Kidney glomerular epithelial cell (primary cell): ENCODE data around the gene CCDC188.

Source experiments
- DNase-seq: peaks from one replicate; lab custom pipeline; 2025; lab: John Stamatoyannopoulos, UW

Gene CCDC188

DNA sequence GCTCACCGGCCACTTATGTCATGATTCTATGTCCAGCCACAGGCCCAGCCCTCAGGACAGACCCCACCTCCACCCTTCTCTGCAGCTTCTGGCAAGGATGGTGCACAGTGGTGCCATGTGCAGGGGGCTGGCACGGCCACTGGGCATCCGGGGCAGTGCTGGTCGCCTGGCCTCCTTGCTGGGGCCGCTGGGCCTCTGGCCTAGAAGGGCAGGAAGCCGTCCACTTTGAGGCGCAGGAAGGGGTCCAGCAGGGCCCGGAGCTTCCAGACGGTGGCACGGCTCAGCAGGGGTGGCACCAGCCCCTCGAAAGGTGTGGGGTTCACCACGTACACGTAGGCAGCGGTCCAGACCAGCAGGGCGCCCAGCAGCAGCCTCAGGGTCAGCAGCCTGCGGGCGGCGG lies 2.4 kb downstream of the CCDC188 start:
- DNase-seq: no peak

DNA sequence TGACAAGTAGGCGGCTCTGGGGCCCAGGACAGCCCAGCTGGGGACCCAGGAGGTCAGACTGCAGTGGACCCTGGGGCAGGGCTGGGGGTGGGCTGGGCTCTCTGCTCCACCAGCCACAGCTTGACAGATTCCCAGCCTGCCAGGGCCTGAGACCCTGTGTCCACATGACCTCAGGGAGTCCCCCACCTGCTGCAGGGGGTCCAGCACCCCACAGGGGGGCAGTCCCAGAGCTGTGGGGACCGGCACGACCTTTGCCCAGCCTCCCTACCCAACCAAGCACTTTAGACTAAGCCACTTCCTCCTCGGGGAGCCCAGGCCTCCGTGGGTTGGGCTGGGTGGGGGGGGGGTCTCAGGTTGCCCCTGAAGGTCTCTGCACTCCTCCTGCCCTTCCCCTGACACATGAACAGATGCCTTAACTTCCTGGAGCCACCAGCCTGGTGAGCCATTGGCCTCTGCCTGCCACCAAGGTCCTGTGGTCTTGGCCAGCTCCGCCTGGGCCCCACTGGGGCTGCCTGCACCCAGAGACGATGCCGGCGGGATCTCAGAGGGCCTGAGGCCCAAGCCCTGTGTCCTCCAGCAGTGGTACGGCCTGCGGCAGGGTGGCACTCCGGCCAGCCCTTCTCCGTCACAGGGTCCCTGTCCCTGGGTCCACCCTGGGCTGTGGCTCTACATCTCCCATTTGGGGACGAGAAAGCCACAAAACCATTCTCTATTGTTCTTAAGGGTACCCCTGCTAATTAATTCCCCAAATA lies 3.4 kb downstream of the CCDC188 start:
- no peak for DNase-seq

DNA sequence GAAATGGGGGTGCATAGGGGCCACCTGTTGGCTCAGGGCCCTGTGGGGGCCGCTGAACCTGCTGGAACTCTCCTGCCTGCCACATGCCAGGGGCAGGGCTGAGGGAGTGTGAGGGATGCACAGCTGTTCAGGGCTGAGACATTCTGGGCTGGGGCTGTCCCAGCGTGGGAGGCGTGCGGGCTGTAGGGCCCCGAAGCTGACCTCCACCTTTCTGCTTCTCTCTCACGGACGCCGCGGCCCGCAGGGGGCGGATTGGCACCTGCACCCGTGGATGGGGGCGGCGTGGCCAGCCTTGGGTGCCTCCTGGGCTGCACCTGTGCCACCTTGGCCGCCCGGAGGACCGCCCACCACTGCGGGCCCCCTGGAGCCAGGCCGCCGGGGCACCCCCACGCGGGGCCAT lies 4.1 kb downstream of the CCDC188 start:
- no peak for DNase-seq

DNA sequence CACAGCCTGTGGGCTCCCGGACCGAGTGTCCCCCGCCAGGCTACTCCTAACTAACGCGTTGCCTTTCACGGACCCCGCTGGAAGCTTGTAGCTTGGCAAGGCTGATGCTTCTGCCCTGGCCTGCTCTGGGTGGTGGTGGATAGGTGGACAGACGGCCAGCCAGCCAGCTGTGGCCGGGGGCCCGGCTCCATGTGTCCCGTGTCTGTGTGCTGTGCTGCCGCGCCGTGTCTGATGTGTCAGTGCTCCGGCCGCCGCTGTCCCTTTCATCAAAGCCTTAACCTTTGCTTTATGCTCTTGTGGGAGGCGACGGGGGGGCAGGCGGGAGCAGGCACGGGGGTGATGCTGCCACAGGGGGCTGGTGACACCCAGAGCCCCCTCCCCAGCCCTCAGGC lies 5.0 kb downstream of the CCDC188 start:
- no peak for DNase-seq

DNA sequence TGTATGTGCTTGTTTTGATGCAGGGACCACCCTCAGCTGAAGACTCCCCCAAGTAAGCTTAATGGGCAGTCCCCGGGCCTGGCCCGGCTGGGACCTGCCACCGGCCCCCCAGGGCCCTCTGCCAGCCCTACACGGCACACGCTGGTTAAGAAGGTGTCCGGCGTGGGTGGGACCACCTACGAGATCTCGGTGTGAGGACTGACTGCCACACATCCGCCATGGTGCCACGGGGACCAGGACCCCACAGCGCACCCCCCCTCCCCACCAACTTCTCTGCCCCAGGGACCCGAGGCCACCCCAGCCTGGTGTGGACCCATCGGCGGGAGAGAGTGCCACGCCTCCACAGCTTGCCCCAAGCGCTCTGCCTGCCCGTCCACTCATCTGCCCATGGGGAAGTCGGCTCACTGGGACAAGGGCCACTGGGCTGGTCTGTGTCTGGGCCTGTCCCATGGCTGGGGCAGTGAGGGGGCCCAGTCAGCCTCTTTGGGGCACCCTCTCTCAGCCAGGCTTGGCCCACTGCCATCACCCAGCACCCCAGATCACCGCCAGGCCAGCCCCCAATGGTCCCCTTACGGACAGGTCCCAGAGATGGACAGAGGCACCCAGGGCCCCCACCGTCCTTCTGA lies 5.5 kb downstream of the CCDC188 start:
- no peak for DNase-seq

DNA sequence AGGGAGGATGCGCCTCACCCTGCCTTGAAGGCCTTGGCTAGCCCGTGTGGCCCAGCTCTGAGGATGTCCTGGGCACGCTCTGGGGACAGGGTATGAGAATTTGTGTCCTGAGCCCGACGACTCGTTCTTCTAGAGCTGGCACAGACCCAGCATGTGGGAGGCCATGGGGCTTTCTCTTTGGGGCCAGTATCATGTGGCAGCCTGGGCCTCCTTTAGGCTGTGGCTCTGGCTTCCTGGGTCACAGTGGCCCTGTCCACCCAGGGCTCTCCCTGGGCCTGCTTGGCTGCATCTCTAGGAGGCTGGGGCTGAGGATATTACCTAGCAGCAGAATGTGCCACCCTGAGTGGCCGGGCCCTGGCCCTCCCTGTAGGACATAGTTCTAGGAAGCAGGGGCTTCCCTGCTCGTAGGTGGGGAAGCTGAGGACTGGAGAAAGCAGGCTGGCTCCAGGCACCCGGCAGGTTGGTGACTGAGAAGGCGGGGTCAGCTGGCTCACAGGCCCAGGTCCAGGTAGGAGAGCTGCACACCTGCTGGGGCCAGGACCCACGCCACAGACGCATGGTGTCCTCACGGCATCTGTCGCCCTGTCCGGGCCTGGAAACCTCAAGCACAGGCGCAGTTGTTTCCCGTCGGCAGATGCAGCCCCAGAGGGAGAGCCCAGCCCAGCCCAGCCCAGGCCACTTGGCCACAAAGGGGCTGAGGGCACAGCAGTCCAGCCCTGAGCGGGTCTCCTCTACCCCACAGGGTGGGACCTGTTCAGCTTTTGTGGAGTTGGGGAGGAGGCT lies 6.8 kb downstream of the CCDC188 start:
- DNase-seq: no peak

DNA sequence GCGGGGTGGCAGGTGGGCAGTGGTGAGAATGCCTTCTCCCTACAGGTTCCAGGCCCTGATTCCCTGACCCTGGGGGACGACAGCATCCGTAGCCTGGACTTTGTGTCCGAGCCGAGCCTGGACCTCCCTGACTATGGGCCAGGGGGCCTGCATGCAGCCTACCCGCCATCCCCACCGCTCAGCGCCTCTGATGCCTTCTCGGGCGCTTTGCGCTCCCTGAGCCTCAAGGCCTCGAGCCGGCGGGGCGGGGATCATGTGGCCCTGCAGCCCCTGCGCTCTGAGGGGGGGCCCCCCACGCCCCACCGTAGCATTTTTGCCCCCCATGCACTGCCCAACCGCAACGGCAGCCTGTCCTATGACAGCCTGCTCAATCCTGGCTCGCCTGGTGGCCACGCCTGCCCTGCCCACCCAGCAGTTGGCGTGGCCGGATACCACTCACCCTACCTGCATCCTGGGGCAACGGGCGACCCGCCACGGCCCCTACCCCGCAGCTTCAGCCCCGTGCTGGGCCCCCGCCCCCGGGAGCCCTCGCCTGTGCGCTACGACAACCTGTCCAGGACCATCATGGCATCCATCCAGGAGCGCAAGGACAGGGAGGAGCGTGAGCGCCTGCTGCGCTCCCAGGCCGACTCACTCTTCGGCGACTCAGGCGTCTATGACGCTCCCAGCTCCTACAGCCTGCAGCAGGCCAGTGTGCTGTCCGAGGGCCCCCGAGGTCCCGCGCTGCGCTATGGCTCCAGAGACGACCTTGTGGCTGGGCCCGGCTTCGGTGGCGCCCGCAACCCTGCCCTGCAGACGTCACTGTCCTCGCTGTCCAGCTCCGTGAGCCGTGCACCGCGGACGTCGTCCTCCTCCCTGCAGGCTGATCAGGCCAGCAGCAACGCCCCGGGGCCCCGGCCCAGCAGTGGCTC lies 7.9 kb downstream of the CCDC188 start:
- DNase-seq: no peak

DNA sequence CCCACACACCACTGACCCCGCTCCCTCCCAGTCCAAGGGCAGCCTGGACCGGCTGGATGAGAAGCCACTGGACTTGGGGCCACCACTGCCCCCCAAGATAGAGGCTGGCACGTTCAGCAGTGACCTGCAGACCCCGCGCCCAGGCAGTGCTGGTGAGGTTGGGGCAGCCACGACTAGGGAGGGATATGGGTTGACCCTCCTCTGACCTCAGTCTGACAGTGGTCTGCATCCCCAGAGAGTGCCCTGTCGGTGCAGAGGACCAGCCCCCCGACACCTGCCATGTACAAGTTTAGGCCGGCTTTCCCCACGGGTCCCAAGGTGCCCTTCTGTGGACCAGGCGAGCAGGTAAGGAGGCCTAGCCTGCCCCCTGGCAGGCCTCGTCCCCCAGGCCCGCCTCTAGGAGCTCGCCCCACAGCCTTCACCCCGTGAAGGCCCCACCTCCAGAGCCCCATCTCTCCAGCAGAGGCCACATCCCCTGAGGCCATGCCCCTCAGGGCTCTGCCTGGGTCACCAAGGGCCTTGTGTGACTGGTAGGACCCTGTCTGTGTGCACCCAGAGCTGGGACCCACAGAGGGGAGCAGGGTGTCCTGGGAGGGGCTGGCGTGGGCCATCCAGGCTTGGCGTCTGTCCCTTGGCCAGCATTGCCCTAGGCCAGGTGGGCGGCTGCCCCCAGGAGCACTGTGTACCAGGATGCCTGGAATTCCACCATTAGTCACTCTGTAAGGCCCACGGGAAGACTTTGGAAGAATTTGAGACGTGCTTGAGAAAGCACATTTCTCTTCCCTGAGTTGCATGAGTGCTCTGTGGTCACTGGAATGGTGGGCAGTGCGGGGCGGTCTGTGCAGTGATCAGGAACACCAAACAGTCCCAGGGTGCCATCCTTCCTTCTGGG lies 9.4 kb downstream of the CCDC188 start:
- peak; percentile 96 for DNase-seq

DNA sequence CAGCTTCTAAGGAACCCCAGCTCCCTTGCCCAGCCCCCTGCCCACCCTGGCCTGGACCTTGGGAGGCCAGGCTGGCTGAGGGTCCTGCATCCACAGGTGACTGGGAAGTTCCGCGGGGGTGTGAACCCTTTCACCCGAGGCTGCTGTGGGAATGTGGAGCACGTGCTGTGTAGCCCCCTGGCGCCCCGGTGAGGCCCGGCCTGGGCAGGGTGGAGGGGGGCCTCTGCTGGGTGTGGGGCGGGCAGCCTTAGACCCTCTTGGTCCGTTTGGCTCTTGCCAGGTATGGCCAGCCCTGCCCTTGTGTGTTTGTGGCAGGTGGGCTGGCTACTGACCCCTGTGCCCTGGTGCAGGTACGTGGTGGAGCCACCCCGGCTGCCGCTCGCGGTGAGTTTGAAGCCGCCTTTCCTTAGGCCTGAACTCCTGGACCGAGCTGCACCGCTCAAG lies 10.3 kb downstream of the CCDC188 start:
- no peak for DNase-seq

DNA sequence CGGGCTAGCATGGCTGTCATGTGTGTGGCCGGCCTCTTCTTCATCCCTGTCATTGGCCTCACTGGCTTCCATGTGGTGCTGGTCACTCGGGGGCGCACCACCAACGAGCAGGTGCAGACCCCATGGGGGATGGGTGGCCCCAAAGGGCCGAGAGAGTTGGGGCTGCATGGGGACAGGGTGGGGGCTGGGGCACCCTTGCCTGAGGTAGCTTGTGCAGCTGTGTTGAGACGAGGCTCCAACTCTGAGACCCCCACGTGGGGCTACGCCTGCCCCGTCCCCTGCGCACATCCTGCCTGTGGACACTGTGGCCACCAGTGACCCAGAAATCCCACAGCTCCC lies 10.8 kb downstream of the CCDC188 start:
- DNase-seq: no peak

DNA sequence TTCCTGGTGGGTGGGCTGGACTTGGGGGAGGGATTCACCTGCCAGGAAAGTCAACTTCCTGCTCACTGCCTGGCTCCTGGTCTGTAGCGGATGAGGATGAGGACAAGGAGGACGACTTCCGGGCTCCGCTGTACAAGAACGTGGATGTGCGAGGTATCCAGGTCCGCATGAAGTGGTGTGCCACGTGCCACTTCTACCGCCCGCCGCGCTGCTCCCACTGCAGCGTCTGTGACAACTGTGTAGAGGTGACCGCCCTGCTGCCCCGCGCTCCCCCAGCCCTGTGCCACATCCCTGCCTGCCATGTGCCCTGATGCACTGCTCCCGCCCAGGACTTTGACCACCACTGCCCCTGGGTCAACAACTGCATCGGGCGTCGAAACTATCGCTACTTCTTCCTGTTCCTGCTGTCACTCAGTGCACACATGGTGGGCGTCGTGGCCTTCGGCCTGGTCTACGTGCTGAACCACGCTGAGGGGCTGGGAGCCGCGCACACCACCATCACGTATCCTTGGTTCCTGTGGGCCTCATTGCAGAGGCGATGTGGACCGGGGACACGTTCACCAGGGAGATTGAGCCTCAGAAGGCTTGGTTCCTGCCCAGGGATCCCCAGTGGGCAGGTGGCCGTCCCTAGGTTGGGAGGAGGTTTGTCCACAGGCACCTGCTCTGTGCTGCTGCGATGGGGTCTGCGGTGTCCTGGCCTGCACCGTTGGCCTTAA lies 11.3 kb downstream of the CCDC188 start:
- no peak for DNase-seq

DNA sequence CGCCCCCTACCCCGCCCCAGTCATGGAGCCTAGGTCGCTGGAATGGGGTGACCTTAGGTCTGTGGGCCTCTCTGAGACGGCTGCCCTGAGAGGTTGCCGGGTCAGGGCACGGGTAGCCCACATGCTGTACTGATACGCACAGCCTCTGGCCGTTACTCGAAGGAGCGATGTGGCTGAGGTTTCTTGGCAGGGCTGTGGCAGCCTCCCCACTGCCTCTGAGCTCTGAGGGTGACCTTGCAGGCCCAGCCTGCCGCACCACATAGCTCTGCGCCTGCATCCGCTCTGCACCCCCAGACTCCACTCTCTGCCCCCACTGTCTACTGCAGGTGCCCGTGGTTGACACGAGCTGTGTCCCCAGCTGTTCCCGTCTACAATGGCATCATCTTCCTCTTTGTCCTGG lies 12.0 kb downstream of the CCDC188 start:
- DNase-seq: no peak

DNA sequence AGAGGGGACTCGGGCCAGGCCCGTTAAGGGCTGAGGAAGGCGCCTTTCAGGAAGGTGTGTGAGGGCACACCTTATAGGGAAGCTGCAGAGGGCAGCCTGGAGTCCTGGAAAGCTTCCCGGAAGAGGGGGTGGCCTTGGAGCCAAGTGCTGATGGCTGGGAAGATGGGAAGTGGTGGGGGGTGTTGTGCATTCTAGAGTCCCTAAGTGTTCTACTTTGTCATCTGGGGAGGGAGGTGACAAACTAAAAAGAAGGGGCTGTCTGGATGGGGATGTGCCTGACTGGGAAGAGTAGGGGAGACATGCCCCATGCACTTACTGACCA lies 12.5 kb downstream of the CCDC188 start:
- DNase-seq: no peak

DNA sequence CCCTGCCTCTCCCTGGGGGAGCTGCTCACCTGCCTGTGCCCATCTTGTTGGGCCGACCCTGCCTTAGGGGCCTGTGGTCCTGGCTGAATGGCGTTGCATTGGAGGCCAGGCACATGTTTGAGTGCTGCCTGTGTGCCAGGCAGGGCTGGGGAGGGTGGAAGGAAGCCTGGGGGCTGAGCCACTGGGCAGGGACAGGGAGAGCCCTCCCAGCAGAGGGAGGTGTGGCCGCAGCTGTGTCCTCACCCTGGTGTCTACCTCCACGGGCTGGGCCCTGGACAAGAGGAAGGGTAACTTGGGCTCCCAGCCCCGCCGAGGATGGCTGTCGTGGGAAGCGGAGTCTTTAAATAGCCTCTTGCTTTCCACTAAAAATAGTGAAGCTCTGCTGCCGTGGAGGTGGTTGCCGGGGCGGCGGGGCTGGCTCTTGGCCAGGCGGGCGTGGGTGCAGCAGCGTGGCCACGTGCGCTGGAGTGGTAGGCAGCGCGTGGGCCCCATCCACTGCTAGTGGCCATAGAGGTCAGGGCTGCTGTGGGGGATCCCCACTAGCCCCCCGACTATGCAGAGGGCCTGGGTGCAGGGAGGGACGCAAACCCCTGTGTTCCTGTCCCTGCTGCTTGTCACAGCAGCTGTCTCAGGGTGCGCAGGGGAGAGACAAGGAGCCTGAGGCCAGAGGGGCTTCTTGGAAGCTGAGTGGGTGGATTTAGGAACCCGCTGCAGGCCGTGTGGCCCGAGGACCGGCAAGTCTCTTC lies 13.0 kb downstream of the CCDC188 start:
- no peak for DNase-seq

DNA sequence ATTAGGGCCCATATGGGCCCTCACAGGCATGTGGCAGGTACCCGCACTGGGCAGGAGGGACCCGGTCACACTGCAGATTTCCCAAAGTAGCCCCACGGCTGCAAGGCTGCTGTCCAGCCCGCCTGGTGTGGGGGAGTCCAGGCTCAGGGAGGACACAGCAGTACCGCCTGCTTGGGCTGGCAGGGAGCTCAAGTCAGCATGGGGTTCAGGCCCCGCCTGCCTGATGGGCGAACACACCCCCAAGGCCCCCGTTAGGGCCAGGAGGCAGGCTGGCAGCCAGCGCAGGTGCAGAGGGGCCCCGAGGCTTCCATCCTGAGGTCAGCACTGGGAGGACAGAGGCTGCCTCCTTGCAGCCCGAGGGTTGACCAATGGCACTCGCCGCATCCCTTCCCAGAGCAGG lies 13.7 kb downstream of the CCDC188 start:
- no peak for DNase-seq

DNA sequence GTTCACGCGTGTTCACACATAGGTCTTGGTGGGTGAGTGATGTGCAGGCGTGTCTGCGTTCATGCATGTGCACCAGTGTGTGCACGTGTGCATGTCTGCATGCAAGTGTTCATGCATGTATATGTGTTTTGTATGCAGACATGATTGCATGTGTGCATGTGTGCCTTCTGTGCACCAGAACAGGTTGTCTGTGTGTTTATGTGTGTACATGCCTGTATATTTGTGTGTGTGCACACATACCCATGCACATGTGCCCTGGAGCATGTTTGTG lies 14.3 kb downstream of the CCDC188 start:
- DNase-seq: no peak

DNA sequence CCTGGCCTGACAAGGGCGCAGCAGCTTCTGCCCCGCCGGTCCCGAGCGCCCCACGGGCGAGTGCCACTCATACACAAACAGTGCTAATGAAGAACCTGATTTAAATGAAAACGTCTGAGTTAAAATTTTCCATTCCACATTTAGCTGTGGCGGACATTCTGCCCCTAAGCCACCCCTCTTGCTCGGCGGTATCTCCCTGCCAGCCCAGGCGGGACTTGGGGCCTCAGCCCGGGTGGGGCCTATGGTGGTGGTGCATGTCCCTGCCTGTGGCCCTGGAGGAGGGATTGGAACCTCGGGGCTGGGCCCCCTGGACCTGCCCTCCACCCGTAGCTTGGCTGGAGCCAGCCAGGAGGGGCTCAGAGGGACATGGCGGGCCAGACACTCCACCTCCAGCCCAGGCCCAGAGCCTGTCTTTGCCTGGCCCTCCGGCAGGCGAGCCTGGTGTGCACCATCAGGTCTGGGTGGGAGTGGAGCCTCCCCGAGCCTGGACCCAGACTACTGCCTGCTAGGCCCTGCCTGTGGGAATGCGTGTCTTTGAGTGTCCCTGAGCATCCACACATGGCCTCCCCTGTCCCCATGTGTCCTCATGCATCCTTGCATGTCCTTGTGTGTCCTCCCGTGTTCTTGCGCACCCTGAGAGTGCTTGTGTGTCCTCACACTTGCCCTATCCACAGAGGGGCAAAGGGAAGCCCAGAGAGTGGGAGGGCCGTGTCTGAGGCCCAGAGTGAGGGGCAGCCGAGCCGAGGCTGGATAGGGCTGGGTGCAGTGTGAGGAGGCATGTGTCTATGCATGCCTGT lies 14.9 kb downstream of the CCDC188 start:
- DNase-seq: no peak

DNA sequence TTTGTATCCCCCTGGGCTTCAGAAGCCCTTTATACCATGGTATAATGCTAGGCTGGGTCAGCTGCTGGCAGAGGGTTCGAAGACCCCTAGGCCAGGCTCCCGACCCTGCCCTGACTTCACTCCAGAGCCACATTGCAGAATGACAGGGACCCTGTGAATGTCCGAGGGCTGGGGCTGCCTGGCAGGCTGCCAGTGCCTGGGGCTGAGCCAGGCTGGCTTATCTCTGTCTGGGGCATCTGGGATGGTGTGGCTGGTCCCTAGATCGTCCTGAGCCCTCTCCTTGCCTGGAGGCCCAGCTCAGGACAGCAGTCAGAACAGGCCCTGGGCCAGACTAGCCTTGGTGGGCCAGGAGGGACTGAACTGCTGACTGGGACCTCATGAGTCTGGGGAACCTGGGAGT lies 15.6 kb downstream of the CCDC188 start:
- DNase-seq: no peak

DNA sequence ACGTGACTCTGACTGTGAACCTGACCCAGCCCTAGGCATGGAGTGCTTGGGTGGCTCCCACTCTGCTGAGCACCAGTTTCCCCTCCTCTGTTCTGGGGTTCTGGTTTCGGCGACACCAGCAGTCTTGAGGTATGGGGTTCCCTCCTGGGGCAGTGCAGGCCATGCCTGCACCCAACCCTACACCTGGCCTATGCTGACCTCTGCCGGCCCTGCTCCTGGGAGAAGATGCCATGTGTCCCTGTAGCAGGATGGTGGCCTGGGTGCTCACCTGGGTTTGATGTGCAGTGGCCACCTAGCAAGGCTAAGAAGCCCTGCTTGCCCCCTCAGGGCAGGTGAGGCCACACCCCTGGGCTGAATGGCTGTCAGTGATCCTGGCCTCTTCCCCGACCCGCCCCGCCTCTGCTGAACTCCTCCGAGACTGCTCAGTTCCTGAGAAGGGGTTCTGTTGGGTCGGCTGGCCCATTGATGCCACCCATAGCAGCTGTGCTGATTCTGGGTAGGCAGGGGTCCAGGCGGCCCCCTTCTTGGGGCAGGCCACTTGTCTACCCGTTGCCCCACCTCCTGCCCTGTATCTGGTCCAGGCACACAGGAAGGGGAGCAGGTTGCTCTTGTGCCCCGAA lies 16.8 kb downstream of the CCDC188 start:
- DNase-seq: no peak
